Measurements from ENCODE around the gene TPRG1L. TPM values are rescaled to one million over a fixed set of nuclear protein-coding genes. Genes with fewer than 3 reads are reported as not detected.

TPRG1L gene
- total and polyA plus RNA-seq, 10 of the 15 experiments (the other 5 are each of a cell fraction or from before 2014, with no cell fraction given): 1.5 to 16.5 (median 8.0) TPM

GRCh38 chr1:3651930-3652547 is 27.2 kb downstream of the TPRG1L start, which contains the start of gene TP73 (continued):
- TF ChIP-seq, protein P1, sequence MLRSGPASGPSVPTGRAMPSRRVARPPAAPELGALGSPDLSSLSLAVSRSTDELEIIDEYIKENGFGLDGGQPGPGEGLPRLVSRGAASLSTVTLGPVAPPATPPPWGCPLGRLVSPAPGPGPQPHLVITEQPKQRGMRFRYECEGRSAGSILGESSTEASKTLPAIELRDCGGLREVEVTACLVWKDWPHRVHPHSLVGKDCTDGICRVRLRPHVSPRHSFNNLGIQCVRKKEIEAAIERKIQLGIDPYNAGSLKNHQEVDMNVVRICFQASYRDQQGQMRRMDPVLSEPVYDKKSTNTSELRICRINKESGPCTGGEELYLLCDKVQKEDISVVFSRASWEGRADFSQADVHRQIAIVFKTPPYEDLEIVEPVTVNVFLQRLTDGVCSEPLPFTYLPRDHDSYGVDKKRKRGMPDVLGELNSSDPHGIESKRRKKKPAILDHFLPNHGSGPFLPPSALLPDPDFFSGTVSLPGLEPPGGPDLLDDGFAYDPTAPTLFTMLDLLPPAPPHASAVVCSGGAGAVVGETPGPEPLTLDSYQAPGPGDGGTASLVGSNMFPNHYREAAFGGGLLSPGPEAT (IDR thresholded peaks at IDR 0.05; ENCODE audit: low read depth): no peak
- TF ChIP-seq CBX5 (IDR thresholded peaks at IDR 0.05; ENCODE audit: low read depth) (no peak), NBN (IDR thresholded peaks at IDR 0.05) (no peak), ZSCAN29 (IDR thresholded peaks at IDR 0.05) (0 out of 2 replicates have a peak, but pooled peaks have one; percentile 29), MEF2B (IDR thresholded peaks at IDR 0.05; ENCODE audit: partially characterized antibody, poor library complexity, severe bottlenecking) (no peak), IKZF1 (conservative IDR thresholded peaks at IDR 0.05) (peak; percentile 83), TBL1XR1 (IDR thresholded peaks at IDR 0.05; ENCODE audit: low read depth, low read length) (no peak), CHD4 (IDR thresholded peaks at IDR 0.05) (no peak), SUPT20H (IDR thresholded peaks at IDR 0.05; ENCODE audit: borderline replicate concordance, control insufficient read depth, low read depth, low read length) (no peak), MTA3 (IDR thresholded peaks at IDR 0.05; ENCODE audit: borderline replicate concordance, low read length) (no peak), MEF2A (IDR thresholded peaks at IDR 0.05; ENCODE audit: insufficient read depth, low read depth, low read length) (no peak), ASH2L (IDR thresholded peaks at IDR 0.05; ENCODE audit: borderline replicate concordance, low read depth) (no peak), TARDBP (IDR thresholded peaks at IDR 0.05; ENCODE audit: borderline replicate concordance) (no peak), IKZF2 (IDR thresholded peaks at IDR 0.05) (no peak), STAT1 (conservative IDR thresholded peaks at IDR 0.05) (no peak), LARP7 (IDR thresholded peaks at IDR 0.05) (peak; percentile 79), ZNF207 (IDR thresholded peaks at IDR 0.05; ENCODE audit: borderline replicate concordance) (no peak)
- TF ChIP-seq, protein P2, sequence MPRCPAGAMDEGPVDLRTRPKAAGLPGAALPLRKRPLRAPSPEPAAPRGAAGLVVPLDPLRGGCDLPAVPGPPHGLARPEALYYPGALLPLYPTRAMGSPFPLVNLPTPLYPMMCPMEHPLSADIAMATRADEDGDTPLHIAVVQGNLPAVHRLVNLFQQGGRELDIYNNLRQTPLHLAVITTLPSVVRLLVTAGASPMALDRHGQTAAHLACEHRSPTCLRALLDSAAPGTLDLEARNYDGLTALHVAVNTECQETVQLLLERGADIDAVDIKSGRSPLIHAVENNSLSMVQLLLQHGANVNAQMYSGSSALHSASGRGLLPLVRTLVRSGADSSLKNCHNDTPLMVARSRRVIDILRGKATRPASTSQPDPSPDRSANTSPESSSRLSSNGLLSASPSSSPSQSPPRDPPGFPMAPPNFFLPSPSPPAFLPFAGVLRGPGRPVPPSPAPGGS (IDR thresholded peaks at IDR 0.05; ENCODE audit: borderline replicate concordance, insufficient read depth, low read depth, low read length, poor library complexity, severe bottlenecking): no peak
- TF ChIP-seq, protein P3, sequence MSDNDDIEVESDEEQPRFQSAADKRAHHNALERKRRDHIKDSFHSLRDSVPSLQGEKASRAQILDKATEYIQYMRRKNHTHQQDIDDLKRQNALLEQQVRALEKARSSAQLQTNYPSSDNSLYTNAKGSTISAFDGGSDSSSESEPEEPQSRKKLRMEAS (IDR thresholded peaks at IDR 0.05; ENCODE audit: low read depth, low read length): no peak
- TF ChIP-seq, protein P4, sequence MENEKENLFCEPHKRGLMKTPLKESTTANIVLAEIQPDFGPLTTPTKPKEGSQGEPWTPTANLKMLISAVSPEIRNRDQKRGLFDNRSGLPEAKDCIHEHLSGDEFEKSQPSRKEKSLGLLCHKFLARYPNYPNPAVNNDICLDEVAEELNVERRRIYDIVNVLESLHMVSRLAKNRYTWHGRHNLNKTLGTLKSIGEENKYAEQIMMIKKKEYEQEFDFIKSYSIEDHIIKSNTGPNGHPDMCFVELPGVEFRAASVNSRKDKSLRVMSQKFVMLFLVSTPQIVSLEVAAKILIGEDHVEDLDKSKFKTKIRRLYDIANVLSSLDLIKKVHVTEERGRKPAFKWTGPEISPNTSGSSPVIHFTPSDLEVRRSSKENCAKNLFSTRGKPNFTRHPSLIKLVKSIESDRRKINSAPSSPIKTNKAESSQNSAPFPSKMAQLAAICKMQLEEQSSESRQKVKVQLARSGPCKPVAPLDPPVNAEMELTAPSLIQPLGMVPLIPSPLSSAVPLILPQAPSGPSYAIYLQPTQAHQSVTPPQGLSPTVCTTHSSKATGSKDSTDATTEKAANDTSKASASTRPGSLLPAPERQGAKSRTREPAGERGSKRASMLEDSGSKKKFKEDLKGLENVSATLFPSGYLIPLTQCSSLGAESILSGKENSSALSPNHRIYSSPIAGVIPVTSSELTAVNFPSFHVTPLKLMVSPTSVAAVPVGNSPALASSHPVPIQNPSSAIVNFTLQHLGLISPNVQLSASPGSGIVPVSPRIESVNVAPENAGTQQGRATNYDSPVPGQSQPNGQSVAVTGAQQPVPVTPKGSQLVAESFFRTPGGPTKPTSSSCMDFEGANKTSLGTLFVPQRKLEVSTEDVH (IDR thresholded peaks at IDR 0.05; ENCODE audit: low read depth, partially characterized antibody): no peak
- TF ChIP-seq, protein P5, sequence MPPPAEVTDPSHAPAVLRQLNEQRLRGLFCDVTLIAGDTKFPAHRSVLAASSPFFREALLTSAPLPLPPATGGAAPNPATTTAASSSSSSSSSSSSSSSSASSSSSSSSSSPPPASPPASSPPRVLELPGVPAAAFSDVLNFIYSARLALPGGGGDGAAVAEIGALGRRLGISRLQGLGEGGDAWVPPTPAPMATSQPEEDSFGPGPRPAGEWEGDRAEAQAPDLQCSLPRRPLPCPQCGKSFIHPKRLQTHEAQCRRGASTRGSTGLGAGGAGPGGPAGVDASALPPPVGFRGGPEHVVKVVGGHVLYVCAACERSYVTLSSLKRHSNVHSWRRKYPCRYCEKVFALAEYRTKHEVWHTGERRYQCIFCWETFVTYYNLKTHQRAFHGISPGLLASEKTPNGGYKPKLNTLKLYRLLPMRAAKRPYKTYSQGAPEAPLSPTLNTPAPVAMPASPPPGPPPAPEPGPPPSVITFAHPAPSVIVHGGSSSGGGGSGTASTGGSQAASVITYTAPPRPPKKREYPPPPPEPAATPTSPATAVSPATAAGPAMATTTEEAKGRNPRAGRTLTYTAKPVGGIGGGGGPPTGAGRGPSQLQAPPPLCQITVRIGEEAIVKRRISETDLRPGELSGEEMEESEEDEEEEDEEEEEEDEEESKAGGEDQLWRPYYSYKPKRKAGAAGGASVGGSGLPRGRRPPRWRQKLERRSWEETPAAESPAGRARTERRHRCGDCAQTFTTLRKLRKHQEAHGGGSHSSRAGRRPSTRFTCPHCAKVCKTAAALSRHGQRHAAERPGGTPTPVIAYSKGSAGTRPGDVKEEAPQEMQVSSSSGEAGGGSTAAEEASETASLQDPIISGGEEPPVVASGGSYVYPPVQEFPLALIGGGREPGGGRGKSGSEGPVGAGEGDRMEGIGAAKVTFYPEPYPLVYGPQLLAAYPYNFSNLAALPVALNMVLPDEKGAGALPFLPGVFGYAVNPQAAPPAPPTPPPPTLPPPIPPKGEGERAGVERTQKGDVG (CRISPR knock-in tag; IDR thresholded peaks at IDR 0.05): no peak

All from GM12878 (cell line).